Dermis microvascular lymphatic vessel endothelial cell (primary cell): Measurements from ENCODE around the gene PTGFRN. TPM values are rescaled to one million over a fixed set of nuclear protein-coding genes. Genes with fewer than 3 reads are reported as not detected.

Experiments
- DNase-seq, 2 donors: peaks; one replicate each; pipeline versions ENCODE4 v3.0.0 to v3.0.0-alpha.2; 2010; ENCODE audit warnings: low read depth in 2 of 2
- total RNA-seq: library from RNA; depleted of rRNA; stranded (reverse); fragments of >200 nt; gene quantifications from 2 replicates; pipeline ENCODE4 v1.2.1, GENCODE V29; 2014

The PTGFRN gene
- total RNA-seq, 1 donor from 2014 or later: 153 TPM

DNA sequence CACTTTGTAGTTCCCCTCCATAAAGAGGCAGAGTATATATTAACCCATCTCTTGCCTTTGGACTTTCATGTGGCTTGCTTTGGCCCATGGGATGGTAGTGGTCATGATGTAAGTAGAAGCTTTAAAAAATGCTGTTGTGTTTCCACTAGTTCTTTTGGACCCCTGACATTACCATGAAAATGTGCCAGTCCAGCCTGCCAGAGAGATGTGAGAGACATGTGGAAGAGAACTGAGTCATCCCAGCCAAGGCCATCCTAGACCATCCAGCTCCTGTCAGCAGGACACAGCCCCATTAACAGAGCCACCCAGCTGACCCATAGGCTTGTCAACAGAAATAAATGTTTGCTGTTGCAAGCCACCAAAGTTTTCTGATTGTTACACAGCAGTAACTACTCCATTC is 87.9 kb downstream of the PTGFRN start:
- DNase-seq: peak in 1 of 2 donors; percentile 26

- DNase-seq: no peak
These were observed 89.9 kb downstream of the PTGFRN start for GRCh38 chr1:116999596-116999995.

GRCh38 chr1:117000142-117000541 is 90.4 kb downstream of the PTGFRN start:
- no peak for DNase-seq

DNA sequence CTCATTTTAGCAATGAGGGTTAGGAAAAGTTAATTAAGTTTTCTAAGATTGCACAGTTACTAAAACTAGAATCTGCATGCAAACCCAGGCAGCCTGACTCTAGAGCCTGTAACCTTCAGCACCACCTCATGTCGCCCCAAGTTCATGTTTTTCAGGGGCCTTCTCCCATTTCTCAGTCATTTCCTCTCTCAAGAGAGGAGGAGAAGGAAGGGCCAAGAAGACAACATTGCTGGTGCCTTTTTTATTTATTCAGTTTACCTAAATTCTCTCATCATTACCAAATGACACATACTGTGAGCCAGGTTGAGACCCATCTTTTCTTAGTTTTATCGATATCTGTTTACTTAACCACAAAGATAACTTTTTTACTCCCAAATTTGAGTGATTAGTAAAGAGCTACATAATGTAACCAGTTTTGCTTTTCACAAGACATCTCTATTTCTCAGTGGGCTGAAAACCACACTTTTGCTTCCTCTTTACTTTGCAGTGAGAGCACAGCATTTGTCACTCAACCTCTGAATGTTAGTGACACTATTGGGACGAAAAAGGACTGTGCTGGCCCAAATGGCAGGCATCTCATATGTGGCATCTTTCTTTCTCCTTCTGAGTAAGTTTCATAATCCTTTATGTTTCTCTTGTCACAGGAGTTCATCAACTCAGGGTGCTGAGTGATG is 91.7 kb downstream of the PTGFRN start, which contains the start of gene CD101:
Gene CD101, plus strand, starts transcription at position 507 of the 674 bp plus-strand sequence. Its CDS starts 58 bp downstream, at position 565.
- no peak for DNase-seq

GRCh38 chr1:117003223-117003875 is 93.6 kb downstream of the PTGFRN start:
- DNase-seq: no peak

- DNase-seq: no peak
These were observed 98.0 kb downstream of the PTGFRN start for GRCh38 chr1:117007719-117008013.

DNA sequence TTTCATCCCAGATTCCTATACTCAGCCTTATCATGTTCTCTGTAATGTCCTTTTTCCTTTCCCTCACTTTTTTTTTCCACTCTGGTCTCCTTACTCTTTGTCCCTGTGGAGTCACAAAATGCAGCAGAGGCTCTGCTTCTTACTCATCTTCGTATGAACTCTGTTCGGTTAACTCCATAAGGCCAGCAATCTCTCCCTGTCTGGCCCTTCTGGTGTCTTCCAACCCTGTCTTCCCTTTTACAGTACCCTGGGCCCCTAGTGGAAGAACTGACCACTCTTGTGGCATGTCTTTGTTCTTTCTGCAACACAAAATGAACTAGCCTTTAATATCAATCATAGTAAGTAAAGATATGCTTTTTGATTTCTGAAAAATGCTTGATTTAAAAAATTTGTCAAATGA is 98.9 kb downstream of the PTGFRN start:
- no peak for DNase-seq

DNA sequence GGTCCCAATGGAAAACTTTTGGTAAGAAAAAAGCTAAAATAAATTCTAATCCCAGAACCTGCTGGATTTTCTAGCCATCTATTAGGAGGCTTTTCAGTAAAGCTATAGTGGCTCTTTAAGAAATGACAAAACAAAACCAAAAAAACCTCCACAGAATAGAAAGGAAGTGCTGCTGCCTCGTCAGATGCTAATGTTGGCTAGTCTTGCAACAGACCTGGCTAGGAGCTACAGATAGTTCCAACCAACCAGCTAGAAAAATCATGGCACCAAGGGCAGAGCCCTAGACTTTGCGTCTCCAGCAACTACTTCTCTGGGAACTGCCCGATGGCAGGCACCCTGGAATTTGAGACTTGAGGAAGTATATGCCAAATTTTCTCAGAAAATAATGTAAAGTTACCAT is 99.4 kb downstream of the PTGFRN start:
- no peak for DNase-seq

DNA sequence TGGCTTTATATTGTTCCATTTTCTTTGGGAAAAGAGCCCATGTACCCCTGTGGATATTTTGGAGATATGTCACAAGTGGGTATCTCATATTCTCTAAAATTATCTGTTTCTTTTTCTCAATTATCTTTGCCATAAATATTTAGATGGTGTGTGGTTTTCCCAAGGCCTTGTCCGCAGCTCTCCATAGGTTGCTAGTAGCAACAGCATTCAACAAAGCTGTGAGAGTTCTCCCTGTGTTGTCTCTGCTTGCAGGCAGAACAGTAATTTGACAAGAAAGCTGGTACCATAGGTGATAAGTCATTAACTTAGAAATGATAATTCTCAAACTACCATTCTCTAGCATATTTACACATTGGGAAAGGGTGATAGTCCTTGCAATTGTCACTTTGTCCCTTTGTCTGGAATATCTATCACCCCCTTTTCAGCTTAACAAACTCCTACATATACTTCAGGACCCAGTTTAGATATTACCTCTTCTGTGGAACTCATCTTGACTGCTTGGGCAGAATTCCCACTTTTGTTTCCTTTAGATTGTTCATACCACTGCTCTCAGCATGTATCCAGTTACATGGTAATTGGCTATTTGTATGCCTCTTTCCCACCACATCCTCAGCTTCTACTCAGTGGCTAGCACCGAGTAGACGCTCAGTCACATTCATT is 100.7 kb downstream of the PTGFRN start:
- DNase-seq: no peak

- DNase-seq: no peak
These were observed 101.6 kb downstream of the PTGFRN start for GRCh38 chr1:117011334-117011733.

DNA sequence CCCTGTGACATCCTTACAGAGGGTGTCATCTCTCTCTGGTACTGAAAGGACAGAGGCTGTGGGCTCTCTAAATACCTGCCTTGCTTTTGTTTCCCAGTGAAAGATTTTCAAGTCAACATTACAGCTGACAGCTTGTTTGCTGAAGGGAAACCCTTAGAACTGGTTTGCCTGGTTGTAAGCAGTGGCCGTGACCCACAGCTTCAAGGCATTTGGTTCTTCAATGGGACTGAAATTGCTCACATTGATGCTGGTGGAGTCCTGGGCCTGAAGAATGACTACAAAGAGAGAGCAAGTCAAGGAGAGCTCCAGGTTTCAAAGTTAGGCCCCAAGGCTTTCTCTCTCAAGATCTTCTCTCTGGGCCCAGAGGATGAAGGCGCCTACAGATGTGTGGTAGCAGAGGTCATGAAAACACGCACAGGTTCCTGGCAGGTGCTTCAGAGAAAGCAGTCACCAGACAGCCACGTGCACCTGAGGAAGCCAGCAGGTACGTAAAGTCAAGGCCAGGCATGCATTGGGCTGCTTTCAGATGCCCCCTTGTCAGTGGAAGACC is 103.7 kb downstream of the PTGFRN start:
- DNase-seq: no peak

DNA sequence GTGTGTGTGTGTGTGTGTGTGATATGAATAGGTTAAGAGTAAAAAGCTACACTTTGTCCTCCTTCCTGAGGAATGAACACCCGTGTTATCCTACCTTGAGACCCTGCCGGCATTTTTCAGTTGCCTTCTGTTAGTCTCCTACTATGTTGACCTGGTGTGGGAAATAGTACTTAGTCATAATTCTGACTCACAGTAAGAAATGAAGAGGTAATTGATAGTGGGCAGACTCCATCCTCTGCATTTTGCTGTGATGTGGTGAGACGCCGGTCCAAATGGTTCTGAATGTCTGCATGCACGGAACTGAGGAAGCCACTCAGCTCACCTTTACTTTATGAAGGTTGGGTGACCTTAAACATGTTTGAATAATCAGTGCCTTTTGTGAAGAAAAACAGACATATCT is 104.5 kb downstream of the PTGFRN start:
- DNase-seq: no peak

DNA sequence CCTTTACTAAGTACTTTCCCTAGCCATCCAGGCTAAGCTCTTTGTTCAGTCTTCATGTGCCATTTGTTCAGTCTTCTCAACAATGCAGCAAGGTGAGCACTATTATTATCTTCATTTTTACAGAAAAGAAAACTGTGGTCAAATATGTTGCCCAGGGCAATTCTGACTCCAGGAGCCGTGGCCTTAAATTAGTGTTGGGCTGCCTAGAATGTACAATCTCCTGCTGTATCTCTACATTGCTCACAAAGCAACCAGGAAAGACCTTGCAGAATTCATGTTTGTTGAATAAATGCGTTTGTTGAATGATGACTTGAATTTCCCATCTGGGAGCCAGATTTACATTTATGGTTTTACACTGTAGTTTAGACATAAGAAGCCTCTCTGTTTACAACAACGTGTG is 106.0 kb downstream of the PTGFRN start:
- no peak for DNase-seq

DNA sequence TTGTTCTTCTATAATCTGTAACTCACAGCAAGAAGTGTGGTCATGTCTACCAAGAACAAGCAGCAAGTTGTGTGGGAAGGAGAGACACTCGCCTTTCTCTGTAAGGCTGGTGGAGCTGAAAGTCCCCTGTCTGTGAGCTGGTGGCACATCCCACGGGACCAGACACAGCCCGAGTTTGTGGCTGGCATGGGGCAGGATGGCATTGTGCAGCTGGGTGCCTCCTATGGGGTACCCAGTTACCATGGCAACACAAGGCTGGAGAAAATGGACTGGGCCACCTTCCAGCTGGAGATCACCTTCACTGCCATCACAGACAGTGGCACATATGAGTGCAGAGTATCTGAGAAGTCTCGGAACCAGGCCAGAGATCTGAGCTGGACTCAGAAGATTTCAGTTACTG is 107.3 kb downstream of the PTGFRN start:
- no peak for DNase-seq

GRCh38 chr1:117017648-117018047 is 107.9 kb downstream of the PTGFRN start:
- DNase-seq: no peak

GRCh38 chr1:117020526-117021156 is 110.9 kb downstream of the PTGFRN start:
- DNase-seq: no peak

DNA sequence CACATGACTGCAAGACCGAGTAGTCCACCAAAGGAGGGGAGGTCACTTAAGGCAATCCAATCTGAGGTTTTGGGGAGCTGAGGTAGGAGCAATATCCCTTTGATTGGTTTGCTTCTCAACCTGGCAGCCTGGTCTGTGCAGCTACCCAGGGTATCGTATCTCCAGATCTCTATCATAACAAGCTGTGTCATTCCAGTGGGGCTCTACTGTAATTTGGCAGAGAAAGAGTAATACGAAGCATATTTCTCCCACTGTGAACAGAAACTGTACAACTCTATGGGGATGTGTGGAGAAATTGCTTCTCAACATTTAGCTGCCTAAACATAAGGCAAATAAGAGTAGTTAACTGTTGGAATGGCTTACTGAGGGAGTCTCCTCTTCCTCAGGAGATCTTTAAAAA is 112.4 kb downstream of the PTGFRN start:
- no peak for DNase-seq

DNA sequence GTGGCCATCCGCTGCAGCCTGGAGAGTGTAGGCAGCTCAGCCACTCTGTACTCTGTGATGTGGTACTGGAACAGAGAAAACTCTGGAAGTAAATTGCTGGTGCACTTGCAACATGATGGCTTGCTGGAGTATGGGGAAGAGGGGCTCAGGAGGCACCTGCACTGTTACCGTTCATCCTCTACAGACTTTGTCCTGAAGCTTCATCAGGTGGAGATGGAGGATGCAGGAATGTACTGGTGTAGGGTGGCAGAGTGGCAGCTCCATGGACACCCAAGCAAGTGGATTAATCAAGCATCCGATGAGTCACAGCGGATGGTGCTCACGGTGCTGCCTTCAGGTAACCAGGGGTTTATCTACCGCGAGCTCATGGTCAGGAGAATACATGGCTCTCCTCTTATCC is 115.9 kb downstream of the PTGFRN start:
- no peak for DNase-seq

DNA sequence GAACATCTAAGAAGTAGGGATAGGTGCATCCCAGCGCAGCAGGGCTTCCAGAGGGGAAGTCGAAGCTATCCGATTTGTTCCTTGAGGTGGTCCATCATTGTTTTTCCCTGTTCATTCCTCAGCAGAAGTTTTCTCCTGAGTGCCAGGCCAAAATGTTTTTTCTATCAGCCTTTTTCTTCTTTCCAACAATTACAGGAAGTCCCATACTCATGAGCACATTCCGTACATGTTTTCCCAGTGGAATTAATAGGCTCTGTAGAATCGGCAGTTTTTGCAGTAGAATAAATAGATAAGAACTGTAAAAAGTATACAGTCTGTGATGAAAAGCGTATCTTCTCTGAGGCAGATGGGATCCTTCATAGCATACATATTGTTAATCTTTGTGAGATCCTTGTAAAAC is 116.6 kb downstream of the PTGFRN start:
- peak; percentile 67 to 84 for DNase-seq

- no peak for DNase-seq
These were observed 120.0 kb downstream of the PTGFRN start for GRCh38 chr1:117029685-117030084.

- no peak for DNase-seq
These were observed 120.7 kb downstream of the PTGFRN start for GRCh38 chr1:117030271-117030877.

- DNase-seq: no peak
These were observed 122.5 kb downstream of the PTGFRN start for GRCh38 chr1:117032266-117032665.
